Activated naive CD4-positive, alpha-beta T cell (primary cell): ENCODE results near the gene ADAMTS19.
"Not testable (repeated sequence)": the region's sequence is repeated elsewhere in the genome, so short reads cannot be mapped to it uniquely, and the experiment has no call there.

Experiments
- DNase-seq, 4 experiments: peaks; one replicate each; lab custom pipeline; 2025; lab: John Stamatoyannopoulos, UW

Gene ADAMTS19, protein sequence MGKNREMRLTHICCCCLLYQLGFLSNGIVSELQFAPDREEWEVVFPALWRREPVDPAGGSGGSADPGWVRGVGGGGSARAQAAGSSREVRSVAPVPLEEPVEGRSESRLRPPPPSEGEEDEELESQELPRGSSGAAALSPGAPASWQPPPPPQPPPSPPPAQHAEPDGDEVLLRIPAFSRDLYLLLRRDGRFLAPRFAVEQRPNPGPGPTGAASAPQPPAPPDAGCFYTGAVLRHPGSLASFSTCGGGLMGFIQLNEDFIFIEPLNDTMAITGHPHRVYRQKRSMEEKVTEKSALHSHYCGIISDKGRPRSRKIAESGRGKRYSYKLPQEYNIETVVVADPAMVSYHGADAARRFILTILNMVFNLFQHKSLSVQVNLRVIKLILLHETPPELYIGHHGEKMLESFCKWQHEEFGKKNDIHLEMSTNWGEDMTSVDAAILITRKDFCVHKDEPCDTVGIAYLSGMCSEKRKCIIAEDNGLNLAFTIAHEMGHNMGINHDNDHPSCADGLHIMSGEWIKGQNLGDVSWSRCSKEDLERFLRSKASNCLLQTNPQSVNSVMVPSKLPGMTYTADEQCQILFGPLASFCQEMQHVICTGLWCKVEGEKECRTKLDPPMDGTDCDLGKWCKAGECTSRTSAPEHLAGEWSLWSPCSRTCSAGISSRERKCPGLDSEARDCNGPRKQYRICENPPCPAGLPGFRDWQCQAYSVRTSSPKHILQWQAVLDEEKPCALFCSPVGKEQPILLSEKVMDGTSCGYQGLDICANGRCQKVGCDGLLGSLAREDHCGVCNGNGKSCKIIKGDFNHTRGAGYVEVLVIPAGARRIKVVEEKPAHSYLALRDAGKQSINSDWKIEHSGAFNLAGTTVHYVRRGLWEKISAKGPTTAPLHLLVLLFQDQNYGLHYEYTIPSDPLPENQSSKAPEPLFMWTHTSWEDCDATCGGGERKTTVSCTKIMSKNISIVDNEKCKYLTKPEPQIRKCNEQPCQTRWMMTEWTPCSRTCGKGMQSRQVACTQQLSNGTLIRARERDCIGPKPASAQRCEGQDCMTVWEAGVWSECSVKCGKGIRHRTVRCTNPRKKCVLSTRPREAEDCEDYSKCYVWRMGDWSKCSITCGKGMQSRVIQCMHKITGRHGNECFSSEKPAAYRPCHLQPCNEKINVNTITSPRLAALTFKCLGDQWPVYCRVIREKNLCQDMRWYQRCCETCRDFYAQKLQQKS

DNA sequence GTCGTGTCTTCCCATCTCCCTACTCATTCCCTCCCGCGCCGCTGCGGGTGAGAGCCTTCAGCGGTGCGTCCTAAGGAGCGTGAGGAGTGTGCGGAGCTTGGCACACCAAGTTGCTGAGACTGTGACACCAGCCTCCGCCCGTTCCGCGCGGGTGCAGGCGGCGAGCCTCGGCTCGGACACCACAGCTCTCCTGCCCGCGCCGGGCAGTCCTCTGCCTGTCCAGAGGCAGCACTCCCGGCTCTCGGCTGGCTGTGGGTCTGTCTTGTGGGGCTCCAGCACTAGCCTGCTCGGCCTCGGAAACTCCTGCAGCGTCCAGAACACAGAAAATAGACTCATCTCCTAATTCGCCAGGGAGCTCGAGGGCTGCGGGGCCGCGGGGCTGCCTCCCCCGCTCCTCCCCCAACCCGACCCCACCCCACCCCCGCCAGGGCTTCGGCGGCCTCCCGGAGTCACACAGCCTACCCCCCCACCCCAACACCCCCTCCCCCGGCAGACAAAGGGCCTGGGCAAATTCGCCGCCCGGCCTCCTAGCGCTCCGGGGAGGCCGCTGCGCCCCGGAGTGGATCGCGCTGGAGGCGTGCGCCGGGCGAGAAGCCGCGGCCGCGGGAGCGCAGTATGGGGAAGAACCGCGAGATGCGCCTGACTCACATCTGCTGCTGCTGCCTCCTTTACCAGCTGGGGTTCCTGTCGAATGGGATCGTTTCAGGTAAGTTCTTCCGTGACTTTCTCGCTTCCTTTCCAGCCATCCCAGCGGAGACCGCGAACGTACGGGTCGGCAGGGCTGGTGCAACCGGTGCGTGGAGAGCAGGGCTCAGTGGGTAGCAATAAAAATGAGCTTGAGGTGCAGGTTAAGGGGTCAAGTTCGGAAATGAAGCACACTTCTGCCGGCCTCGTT, at the start of gene ADAMTS19:
TSS of gene ADAMTS19 (plus strand) at position 522 of the 895 bp plus-strand sequence. CDS start at position 616, 94 bp downstream.
- no peak for DNase-seq

- no peak for DNase-seq
Measured at GRCh38 chr5:129410488-129410887, 49.6 kb upstream of the ADAMTS19 start.

DNA sequence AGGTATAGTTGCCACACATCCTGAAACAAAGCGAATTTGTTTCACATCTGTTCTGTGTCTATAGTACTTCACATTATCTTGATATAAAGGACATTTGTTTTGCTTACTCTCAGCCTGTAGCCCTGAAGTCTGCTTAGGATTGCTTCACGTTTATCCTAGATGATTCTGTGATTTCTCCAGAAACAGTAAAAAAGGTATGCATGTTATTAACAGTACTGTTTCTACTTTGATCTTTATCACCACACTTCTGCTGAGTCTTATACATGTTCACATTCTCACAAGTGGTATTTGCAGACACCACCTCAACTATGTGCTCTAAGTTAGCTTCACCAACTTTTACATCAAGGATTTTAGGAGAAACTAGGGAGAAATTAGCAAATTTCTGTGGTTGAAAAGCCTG, 47.4 kb upstream of the ADAMTS19 start:
- DNase-seq: no peak

DNA sequence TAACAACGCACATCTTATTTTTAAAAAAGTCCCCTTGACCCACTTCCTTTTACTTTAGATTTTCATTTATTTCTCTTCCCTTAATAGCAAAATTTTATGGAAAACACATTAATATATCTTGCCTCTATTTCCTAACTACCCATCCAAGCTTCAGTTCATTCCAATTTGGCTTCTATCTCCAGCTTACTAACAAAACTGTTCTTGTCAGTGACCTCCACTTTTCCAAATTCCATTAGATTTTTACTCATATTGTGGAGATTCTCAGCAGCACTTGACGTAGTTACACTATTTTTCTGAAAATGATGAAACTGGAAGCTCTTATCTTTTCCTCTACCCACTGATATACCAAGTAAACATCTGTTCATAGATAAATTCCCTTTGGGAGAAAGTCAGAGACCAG, 46.5 kb upstream of the ADAMTS19 start:
- no peak for DNase-seq

DNA sequence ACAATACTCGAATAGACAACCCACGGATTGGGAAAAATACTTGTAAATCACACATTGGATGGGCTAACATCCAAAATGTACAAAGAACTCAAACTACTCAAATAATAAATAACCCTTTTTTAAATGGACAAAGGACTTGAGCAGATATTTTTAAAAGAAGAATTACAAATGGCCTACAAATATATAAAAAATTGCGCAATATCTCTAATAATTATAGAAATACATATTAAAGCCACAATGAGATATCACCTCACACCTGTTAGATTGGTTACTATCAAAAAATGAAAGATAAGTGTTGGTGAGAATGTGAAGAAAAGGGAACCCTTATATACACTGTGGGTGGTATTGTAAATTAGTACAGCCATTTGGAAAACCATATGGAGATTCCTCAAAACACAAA, 40.8 kb upstream of the ADAMTS19 start:
- DNase-seq: no peak

GRCh38 chr5:129425031-129425430, 35.1 kb upstream of the ADAMTS19 start:
- DNase-seq: no peak

DNA sequence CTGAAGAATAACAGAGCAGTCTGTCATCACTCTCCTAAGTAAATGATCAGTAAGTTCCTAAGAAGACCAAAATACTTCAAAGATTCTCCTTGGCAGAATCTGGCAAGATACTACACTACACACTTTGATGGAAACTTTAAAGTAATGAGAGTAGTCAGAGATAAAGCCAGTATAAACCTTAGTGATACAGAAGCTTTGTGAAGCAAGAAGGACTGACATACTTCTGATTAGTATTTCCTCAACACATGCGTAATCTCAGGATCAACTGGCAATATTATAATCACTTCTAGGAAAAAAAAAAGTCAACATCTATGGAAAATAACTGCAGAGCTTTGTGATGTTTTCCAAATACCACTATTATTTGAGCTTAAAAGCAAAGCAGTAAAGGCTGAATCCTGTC, 34.0 kb upstream of the ADAMTS19 start:
- no peak for DNase-seq

DNA sequence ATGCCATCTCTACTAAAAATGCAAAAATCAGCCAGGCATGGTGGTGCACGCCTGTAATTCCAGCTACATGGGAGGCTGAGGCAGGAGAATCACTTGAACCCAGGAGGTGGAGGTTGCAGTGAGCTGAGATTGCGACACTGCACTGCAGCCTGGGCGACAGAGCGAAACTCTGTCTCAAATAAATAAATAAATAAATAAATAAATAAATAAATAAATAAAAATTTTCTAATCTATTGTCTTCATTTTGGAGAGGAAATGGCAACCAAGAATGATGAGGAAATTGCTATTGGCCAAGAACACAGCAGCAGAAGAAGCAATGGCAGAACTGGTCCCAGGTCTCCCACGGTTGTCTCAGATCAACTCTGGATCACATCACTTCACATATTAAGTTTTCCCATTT, 31.5 kb upstream of the ADAMTS19 start:
- not testable (repeated sequence) for DNase-seq

GRCh38 chr5:129431406-129431805, 28.7 kb upstream of the ADAMTS19 start:
- no peak for DNase-seq

GRCh38 chr5:129438322-129438721, 21.8 kb upstream of the ADAMTS19 start:
- no peak for DNase-seq

GRCh38 chr5:129440424-129440823, 19.7 kb upstream of the ADAMTS19 start:
- DNase-seq: no peak

DNA sequence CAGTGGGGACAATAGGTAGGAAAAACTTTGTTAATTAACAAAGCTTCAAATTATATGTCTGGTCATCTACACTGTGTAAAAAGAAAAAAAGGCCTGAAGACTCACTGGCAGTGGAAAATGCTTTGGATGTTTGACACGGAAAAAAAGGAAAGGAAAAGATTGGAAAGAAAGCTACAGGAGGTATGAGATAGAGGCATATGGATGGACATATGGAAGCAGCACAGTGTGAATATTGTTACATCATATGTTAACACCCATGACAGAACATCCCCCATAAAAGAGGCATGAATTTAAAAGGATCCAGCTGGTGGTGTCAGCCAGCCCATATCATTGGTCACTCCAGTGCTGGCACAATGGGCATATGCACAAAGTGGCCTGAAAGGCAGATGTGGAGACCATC, 19.0 kb upstream of the ADAMTS19 start:
- no peak for DNase-seq

DNA sequence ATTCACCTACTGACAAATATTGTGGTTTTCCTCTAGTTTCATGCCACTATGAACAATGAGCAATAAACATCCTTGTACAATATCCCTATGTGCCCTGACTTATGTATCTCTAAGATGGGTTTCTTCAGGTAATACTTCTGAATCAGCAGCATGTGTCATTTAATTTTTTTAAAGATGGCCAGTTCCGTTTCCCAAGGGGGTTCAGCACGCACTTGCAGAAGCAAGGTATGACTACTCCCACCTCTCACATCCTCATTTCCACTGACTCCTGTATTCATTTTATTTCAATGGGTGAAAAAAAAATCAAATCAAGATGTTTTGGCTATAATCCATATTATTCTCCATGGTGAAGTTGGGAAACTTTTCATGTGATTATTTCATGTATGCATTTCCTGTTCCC, 14.7 kb upstream of the ADAMTS19 start:
- DNase-seq: no peak

DNA sequence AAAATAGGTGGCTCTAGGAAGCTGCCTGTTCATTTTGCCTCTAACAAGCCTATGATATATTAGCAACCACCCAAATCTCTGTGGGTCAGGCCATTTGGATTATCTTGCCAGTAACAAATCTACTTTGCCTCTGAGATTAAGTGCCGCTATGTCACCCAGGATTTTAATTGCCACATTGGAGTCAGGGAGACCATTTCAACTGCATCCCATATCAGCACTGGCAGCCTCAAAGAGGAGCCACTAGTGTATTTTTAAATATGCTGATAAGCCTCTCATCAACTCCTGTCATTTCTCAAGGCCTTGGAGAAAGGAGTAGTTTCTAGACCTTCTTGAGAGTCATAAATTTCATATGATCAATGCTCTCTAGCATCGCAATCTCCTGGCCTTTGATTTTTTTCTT, 12.1 kb upstream of the ADAMTS19 start:
- DNase-seq: no peak

GRCh38 chr5:129448654-129449053, 11.4 kb upstream of the ADAMTS19 start:
- DNase-seq: no peak

GRCh38 chr5:129454461-129454860, 5.6 kb upstream of the ADAMTS19 start:
- no peak for DNase-seq

- DNase-seq: no peak
Measured at GRCh38 chr5:129459450-129459776, 685 bp upstream of the ADAMTS19 start.

GRCh38 chr5:129460672-129460935, 506 bp downstream of the ADAMTS19 start:
- no peak for DNase-seq

- no peak for DNase-seq
Measured at GRCh38 chr5:129460936-129461710, 1.0 kb downstream of the ADAMTS19 start.

DNA sequence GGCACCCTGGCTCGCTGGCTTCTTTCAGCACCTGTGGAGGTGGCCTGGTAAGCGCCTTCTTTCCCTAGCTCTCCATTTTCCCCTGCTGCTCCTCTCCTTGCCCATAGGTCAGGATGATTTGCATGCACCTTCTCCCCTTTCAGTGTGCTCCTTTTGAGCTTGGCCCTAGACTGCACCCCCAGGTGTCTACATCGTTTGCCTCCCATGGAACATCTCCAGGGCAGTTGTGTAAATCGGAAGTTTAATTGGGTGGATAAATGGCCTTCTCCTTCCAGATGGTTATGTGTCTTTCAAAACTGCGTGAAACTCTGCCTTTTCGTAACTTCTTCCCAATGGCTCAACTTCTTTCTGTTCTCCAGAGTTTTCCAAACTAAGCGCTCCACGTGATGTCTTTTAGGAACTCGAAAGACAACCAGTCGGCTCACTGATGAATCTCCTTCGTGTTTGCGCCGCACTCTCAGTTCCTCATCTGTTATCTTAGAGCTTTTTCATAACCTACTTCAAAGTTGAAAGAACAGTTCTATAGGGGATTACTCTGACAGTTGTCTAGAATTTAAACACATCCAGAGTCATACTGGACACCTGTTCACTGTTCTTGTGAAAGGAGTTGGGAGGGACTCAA, 1.7 kb downstream of the ADAMTS19 start:
- no peak for DNase-seq
